K562 (cell line): ENCODE measurements around the gene CD47.

Source experiments
- CBX8 ChIP-seq: fragments of 200-600 bp; sonication (generic); IDR thresholded peaks from 2 replicates; pipeline ENCODE4 v1.6.1; 2012; ENCODE audit warnings: borderline replicate concordance, mixed run types, low read depth, mild to moderate bottlenecking, moderate library complexity, mixed read lengths, low read length, control low read depth, inconsistent platforms; ENCODE audit not compliant: poor library complexity, severe bottlenecking; ENCODE audit errors: extremely low read depth
- CREB1 ChIP-seq, 2 experiments: sonication (generic) in 1 of 2; formaldehyde crosslinking in 1 of 2; IDR thresholded peaks; 2 replicates each; pipeline versions ENCODE4 v1.6.1 to v1.8.0; 2012 to 2022; ENCODE audit warnings: inconsistent platforms in 1 of 2, mild to moderate bottlenecking in 1 of 2, missing genetic modification reagents in 1 of 2, moderate library complexity in 1 of 2
- CTCF ChIP-seq, 3 experiments: IDR thresholded peaks in 2 of 3; conservative IDR thresholded peaks in 1 of 3; 2 replicates each; pipeline ENCODE4 v1.5.1; 2011 to 2012; ENCODE audit warnings: low read length in 3 of 3, mild to moderate bottlenecking in 3 of 3, control low read depth in 2 of 3, improper control_type of control experiment in 1 of 3, inconsistent platforms in 1 of 3, low read depth in 1 of 3, mixed read lengths in 1 of 3, moderate library complexity in 1 of 3; ENCODE audit not compliant: insufficient read depth in 2 of 3
- EZH2 ChIP-seq: IDR thresholded peaks from 2 replicates; pipeline ENCODE4 v1.6.1; 2012; ENCODE audit warnings: low read depth, mild to moderate bottlenecking, inconsistent platforms, low read length, borderline replicate concordance
- POLR2A ChIP-seq: fragments of 450-650 bp; conservative IDR thresholded peaks from 2 replicates; pipeline ENCODE4 v1.6.1; 2016
- TF ChIP-seq, protein P1 (sequence below): fragments of 150-350 bp; conservative IDR thresholded peaks from 2 replicates; pipeline ENCODE4 v1.6.1; 2014; ENCODE audit warnings: low read length

DNA sequence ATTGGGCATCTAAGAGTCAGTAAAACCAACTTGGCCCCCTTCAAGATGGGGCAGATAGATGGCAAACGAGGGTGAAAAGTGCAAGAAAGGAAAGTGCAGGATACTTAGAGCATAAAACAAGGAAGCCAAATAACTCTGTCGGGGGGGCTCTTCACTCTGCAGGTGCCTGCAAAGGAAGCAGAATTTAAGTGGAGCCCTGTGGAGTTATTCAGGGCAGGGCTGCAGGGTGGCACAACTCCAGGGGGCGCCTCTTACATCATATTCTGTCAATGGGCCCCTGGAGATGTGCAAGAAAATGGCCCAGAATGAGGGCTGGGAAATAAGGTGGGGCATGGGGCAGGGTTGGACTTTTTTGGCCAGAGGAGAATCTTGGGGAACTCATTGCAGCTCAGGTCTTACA lies 69.7 kb downstream of the CD47 start:
- no peak for TF ChIP-seq EZH2
- no peak for TF ChIP-seq CTCF (IDR thresholded peaks at IDR 0.05 in 2 of 3, conservative IDR thresholded peaks at IDR 0.05 in 1 of 3; ENCODE audit: insufficient read depth in 2 of 3, low read depth in 1 of 3, low read length in 3 of 3)
- TF ChIP-seq, protein P1, sequence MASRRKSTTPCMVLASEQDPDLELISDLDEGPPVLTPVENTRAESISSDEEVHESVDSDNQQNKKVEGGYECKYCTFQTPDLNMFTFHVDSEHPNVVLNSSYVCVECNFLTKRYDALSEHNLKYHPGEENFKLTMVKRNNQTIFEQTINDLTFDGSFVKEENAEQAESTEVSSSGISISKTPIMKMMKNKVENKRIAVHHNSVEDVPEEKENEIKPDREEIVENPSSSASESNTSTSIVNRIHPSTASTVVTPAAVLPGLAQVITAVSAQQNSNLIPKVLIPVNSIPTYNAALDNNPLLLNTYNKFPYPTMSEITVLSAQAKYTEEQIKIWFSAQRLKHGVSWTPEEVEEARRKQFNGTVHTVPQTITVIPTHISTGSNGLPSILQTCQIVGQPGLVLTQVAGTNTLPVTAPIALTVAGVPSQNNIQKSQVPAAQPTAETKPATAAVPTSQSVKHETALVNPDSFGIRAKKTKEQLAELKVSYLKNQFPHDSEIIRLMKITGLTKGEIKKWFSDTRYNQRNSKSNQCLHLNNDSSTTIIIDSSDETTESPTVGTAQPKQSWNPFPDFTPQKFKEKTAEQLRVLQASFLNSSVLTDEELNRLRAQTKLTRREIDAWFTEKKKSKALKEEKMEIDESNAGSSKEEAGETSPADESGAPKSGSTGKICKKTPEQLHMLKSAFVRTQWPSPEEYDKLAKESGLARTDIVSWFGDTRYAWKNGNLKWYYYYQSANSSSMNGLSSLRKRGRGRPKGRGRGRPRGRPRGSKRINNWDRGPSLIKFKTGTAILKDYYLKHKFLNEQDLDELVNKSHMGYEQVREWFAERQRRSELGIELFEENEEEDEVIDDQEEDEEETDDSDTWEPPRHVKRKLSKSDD, result no peak
- no peak for TF ChIP-seq CBX8
- TF ChIP-seq CREB1 (IDR thresholded peaks at IDR 0.05), result no peak
- no peak for TF ChIP-seq CREB1 (CRISPR knock-in tag; IDR thresholded peaks at IDR 0.05)
- TF ChIP-seq POLR2A, result no peak
